ENCODE results near the gene G6PD. TPM values are rescaled to one million over a fixed set of nuclear protein-coding genes. Genes with fewer than 3 reads are reported as not detected.
"Not testable (repeated sequence)": the region's sequence is repeated elsewhere in the genome, so short reads cannot be mapped to it uniquely, and the experiment has no call there.

The G6PD gene
- total and polyA plus RNA-seq, 2 of the 4 experiments (the other 2 are of a cell fraction), result 77.1 to 213 TPM

DNA sequence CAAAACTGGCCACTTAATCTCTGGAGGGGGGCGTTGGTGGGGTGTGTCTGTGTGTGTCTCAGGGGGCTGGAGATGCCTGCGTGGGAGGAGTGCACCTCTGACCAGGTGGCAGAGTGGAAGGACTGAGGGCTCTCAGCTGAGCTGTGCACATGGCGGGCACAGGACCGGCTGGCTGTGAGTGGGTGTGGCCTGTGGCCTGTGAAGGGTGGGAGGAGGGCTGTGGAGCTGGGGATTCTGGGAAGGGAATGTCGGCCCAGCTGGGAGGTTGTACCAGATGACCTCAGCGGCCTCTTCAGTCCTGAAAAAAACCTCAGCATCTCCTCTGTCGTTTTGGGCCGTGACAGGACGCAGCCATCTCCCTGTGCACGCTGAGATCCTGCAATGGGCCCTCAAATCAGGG, 15.6 kb upstream of the G6PD start:
- H3K36me3 ChIP-seq (ENCODE audit: control insufficient read depth, insufficient read depth, low read length); POLR2A ChIA-PET (ENCODE audit: unreplicated experiment); H3K79me1 ChIP-seq (ENCODE audit: low read depth in 1 of 2, low read length in 2 of 2); H4K91ac ChIP-seq (ENCODE audit: insufficient read depth, low read depth, low read length); H2AFZ ChIP-seq (replicated peaks; ENCODE audit: low read length, poor library complexity); H3K4me3 ChIP-seq (ENCODE audit: insufficient read depth, low read depth, low read length); H2BK20ac ChIP-seq (ENCODE audit: low read depth, low read length); H4K5ac ChIP-seq (ENCODE audit: low read depth, low read length); H3K4me1 ChIP-seq (ENCODE audit: control insufficient read depth, insufficient read depth, low read length); dilution Hi-C loops (cut with HindIII; ENCODE audit: low sequenced_read_pairs, unreplicated experiment); H3K4ac ChIP-seq (ENCODE audit: low read depth, low read length); H3K56ac ChIP-seq (ENCODE audit: extremely low read depth, insufficient read depth, low read length); H3K27me3 ChIP-seq (ENCODE audit: control insufficient read depth, insufficient read depth, low read length); H3K14ac ChIP-seq (replicated peaks; ENCODE audit: low read depth, low read length); H2AK5ac ChIP-seq (ENCODE audit: low read depth, low read length); CTCF ChIA-PET; in situ Hi-C loops (cut with MboI; ENCODE audit: low sequenced_read_pairs); BruUV-seq (replicated peaks); H3K9me1 ChIP-seq (ENCODE audit: insufficient read depth, low read length); H2BK120ac ChIP-seq (ENCODE audit: low read depth, low read length); H3K4me2 ChIP-seq (ENCODE audit: low read depth, low read length); intact Hi-C loops (cut with micrococcal nuclease); H3K18ac ChIP-seq (ENCODE audit: low read depth, low read length); H4K8ac ChIP-seq (ENCODE audit: low read depth in 2 of 2, low read length in 2 of 2); H4K20me1 ChIP-seq (ENCODE audit: insufficient read depth, low read length); H2AK9ac ChIP-seq (replicated peaks; ENCODE audit: low read depth, low read length, poor library complexity); H3K9me3 ChIP-seq (ENCODE audit: control insufficient read depth, insufficient read depth, low read length); DNase-seq; H2BK5ac ChIP-seq (ENCODE audit: low read depth, low read length, poor library complexity, severe bottlenecking); H3K27ac ChIP-seq (ENCODE audit: insufficient read depth, low read length); H3K9ac ChIP-seq (ENCODE audit: low read depth, low read length); H2BK15ac ChIP-seq (ENCODE audit: low read depth, low read length); H3K23ac ChIP-seq (ENCODE audit: low read depth, low read length): not testable (repeated sequence)
- ATAC-seq (ENCODE audit: low read depth), result peak; percentile 78
- WGBS, 2 experiments (ENCODE audit: extremely low coverage in 2 of 2, insufficient read length in 1 of 2), result no CpG with 5 or more reads among the region's 10 CpGs

DNA sequence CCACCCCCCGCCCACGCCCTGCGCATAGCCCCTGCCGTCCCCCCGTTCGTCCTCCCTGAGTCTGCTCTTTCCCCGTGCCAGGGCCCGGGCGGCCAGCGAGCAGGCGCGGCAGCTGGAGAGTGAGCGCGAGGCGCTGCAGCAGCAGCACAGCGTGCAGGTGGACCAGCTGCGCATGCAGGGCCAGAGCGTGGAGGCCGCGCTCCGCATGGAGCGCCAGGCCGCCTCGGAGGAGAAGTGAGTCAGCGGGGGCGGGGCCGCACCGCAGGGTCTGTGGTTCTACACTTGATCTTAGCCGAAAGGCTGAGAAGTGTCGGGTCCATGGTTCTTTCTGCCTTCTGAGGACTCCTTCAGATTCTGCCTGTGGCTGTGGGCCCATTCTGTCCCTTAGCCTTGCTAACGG, 13.7 kb upstream of the G6PD start:
- H2BK5ac ChIP-seq (ENCODE audit: low read depth, low read length, poor library complexity, severe bottlenecking); BruUV-seq (replicated peaks); H3K9me3 ChIP-seq (ENCODE audit: control insufficient read depth, insufficient read depth, low read length); H3K14ac ChIP-seq (replicated peaks; ENCODE audit: low read depth, low read length); H3K4me3 ChIP-seq (ENCODE audit: insufficient read depth, low read depth, low read length); POLR2A ChIA-PET (ENCODE audit: unreplicated experiment); H4K8ac ChIP-seq (ENCODE audit: low read depth in 2 of 2, low read length in 2 of 2); H3K79me1 ChIP-seq (ENCODE audit: low read depth in 1 of 2, low read length in 2 of 2); H4K20me1 ChIP-seq (ENCODE audit: insufficient read depth, low read length); DNase-seq; H3K23ac ChIP-seq (ENCODE audit: low read depth, low read length); H3K9ac ChIP-seq (ENCODE audit: low read depth, low read length); H2AFZ ChIP-seq (replicated peaks; ENCODE audit: low read length, poor library complexity); H4K91ac ChIP-seq (ENCODE audit: insufficient read depth, low read depth, low read length); intact Hi-C loops (cut with micrococcal nuclease); H4K5ac ChIP-seq (ENCODE audit: low read depth, low read length); H2BK20ac ChIP-seq (ENCODE audit: low read depth, low read length); dilution Hi-C loops (cut with HindIII; ENCODE audit: low sequenced_read_pairs, unreplicated experiment); H3K56ac ChIP-seq (ENCODE audit: extremely low read depth, insufficient read depth, low read length); CTCF ChIA-PET; H3K27me3 ChIP-seq (ENCODE audit: control insufficient read depth, insufficient read depth, low read length); in situ Hi-C loops (cut with MboI; ENCODE audit: low sequenced_read_pairs); H2AK5ac ChIP-seq (ENCODE audit: low read depth, low read length); H3K9me1 ChIP-seq (ENCODE audit: insufficient read depth, low read length); H2BK120ac ChIP-seq (ENCODE audit: low read depth, low read length); H3K4me2 ChIP-seq (ENCODE audit: low read depth, low read length); H3K18ac ChIP-seq (ENCODE audit: low read depth, low read length); H3K4ac ChIP-seq (ENCODE audit: low read depth, low read length); H3K4me1 ChIP-seq (ENCODE audit: control insufficient read depth, insufficient read depth, low read length); H3K36me3 ChIP-seq (ENCODE audit: control insufficient read depth, insufficient read depth, low read length); H2BK15ac ChIP-seq (ENCODE audit: low read depth, low read length); H2AK9ac ChIP-seq (replicated peaks; ENCODE audit: low read depth, low read length, poor library complexity); H3K27ac ChIP-seq (ENCODE audit: insufficient read depth, low read length): not testable (repeated sequence)
- WGBS, 2 experiments (ENCODE audit: extremely low coverage in 2 of 2, insufficient read length in 1 of 2), result no CpG with 5 or more reads among the region's 31 CpGs
- ATAC-seq (ENCODE audit: low read depth), result 0 out of 2 replicates have a peak, but pooled peaks have one; percentile 12
